GM23338 (cell line): ENCODE data around the gene HNMT. TPM values are rescaled to one million over a fixed set of nuclear protein-coding genes. Genes with fewer than 3 reads are reported as not detected.

ENCODE experiments used
- ATAC-seq: fragments of 200-7000 bp; cut with Tn5 transposase; 3 replicates; pipeline ENCODE4 v1.9.1; 2020
- DNase-seq: peaks from one replicate; pipeline ENCODE4 v3.0.0-alpha.2; 2015; ENCODE audit warnings: low spot score
- H2AFZ ChIP-seq: fragments of 200-600 bp; sonication (generic); 2 replicates; pipeline ENCODE4 v1.8.0; 2016; ENCODE audit warnings: antibody characterized with exemption, mild to moderate bottlenecking, moderate library complexity
- H3F3A ChIP-seq: fragments of 200-600 bp; sonication (generic); replicated peaks from 2 replicates; pipeline ENCODE4 v1.8.0; 2017; ENCODE audit warnings: antibody characterized with exemption, mixed run types, low read depth
- H3K27ac ChIP-seq: fragments of 200-600 bp; sonication (generic); 2 replicates; pipeline ENCODE4 v1.6.1; 2016; ENCODE audit warnings: low read depth
- H3K27me3 ChIP-seq: fragments of 200-600 bp; sonication (generic); 2 replicates; pipeline ENCODE4 v1.8.0; 2016; ENCODE audit warnings: mild to moderate bottlenecking, mixed run types, moderate library complexity; ENCODE audit not compliant: insufficient read depth
- H3K36me3 ChIP-seq: fragments of 200-600 bp; sonication (generic); 2 replicates; pipeline ENCODE4 v1.8.0; 2016; ENCODE audit warnings: mild to moderate bottlenecking; ENCODE audit not compliant: insufficient read depth
- H3K4me1 ChIP-seq: fragments of 200-600 bp; sonication (generic); 2 replicates; pipeline ENCODE4 v1.8.0; 2016; ENCODE audit warnings: mild to moderate bottlenecking, moderate library complexity; ENCODE audit not compliant: insufficient read depth
- H3K4me2 ChIP-seq: fragments of 200-600 bp; sonication (generic); 2 replicates; pipeline ENCODE4 v1.7.1; 2017; ENCODE audit warnings: mixed run types
- H3K4me3 ChIP-seq: fragments of 200-600 bp; sonication (generic); 2 replicates; pipeline ENCODE4 v1.6.1; 2016; ENCODE audit warnings: mixed run types
- H3K79me2 ChIP-seq: fragments of 200-600 bp; sonication (generic); replicated peaks from 2 replicates; pipeline ENCODE4 v1.8.0; 2017; ENCODE audit warnings: mild to moderate bottlenecking; ENCODE audit not compliant: insufficient read depth
- H3K9me2 ChIP-seq: fragments of 200-600 bp; sonication (generic); 2 replicates; pipeline ENCODE4 v1.8.0; 2017; ENCODE audit not compliant: insufficient read depth
- H4K20me1 ChIP-seq: fragments of 200-600 bp; sonication (generic); replicated peaks from 2 replicates; pipeline ENCODE4 v1.8.0; 2017; ENCODE audit warnings: mild to moderate bottlenecking; ENCODE audit not compliant: insufficient read depth
- H3K27ac Mint-ChIP-seq: 2 replicates; pipeline ENCODE4 v1.8.0; 2020; ENCODE audit warnings: inconsistent platforms, mild to moderate bottlenecking, moderate library complexity, mixed read lengths
- H3K27me3 Mint-ChIP-seq: 3 replicates; pipeline ENCODE4 v1.8.0; 2022; ENCODE audit warnings: low read depth, mild to moderate bottlenecking, moderate library complexity, mixed read lengths, inconsistent platforms; ENCODE audit not compliant: insufficient read depth, poor library complexity
- H3K36me3 Mint-ChIP-seq: 3 replicates; pipeline ENCODE4 v1.8.0; 2021; ENCODE audit warnings: low read depth, mild to moderate bottlenecking, inconsistent platforms, moderate library complexity, mixed read lengths
- H3K4me1 Mint-ChIP-seq: 3 replicates; pipeline ENCODE4 v1.8.0; 2020; ENCODE audit warnings: mild to moderate bottlenecking, inconsistent platforms, mixed read lengths
- H3K4me3 Mint-ChIP-seq: 3 replicates; pipeline ENCODE4 v1.8.0; 2021; ENCODE audit warnings: moderate library complexity, mild to moderate bottlenecking, inconsistent platforms, mixed read lengths
- H3K9me3 Mint-ChIP-seq: 3 replicates; pipeline ENCODE4 v1.8.0; 2020; ENCODE audit warnings: moderate library complexity, mild to moderate bottlenecking, inconsistent platforms, mixed read lengths
- CREB1 ChIP-seq: fragments of 250-450 bp; sonication (Bioruptor Pico); IDR thresholded peaks from 2 replicates; pipeline ENCODE4 v1.5.0; 2020; ENCODE audit warnings: low read depth, mild to moderate bottlenecking, moderate library complexity
- EZH2 ChIP-seq: fragments of 200-600 bp; sonication (generic); IDR thresholded peaks from one replicate; pipeline ENCODE4 v1.8.0; 2017; ENCODE audit warnings: antibody characterized with exemption, mild to moderate bottlenecking, low read depth; ENCODE audit not compliant: unreplicated experiment
- EZH2phosphoT487 ChIP-seq: fragments of 200-600 bp; sonication (generic); IDR thresholded peaks from one replicate; pipeline ENCODE4 v1.8.1; 2018; ENCODE audit warnings: antibody characterized with exemption; ENCODE audit not compliant: unreplicated experiment
- NANOG ChIP-seq: IDR thresholded peaks from 2 replicates; pipeline ENCODE4 v1.6.1; 2016; ENCODE audit warnings: antibody characterized with exemption, borderline replicate concordance
- STAT1 ChIP-seq: IDR thresholded peaks from one replicate; pipeline ENCODE4 v1.6.1; 2016; ENCODE audit warnings: antibody characterized with exemption; ENCODE audit not compliant: unreplicated experiment
- ZNF331 ChIP-seq: fragments of 250-450 bp; sonication (Bioruptor Pico); IDR thresholded peaks from 2 replicates; pipeline ENCODE4 v1.5.0; 2020; ENCODE audit warnings: low read depth, mild to moderate bottlenecking, moderate library complexity
- polyA plus RNA-seq: library from polyadenylated mRNA; unstranded; fragments of >200 nt; fragmentation: Nextera tagmentation; extraction: Ambion mirVana; gene quantifications from 2 replicates; pipeline ENCODE4 v1.2.1, GENCODE V29; 2016
- total RNA-seq: library from RNA; depleted of rRNA; stranded (reverse); fragments of >200 nt; shearing (Covaris generic); gene quantifications from 2 replicates; pipeline ENCODE4 v1.2.3, GENCODE V29; 2014
- TF ChIP-seq, protein P1 (sequence below): fragments of 250-450 bp; sonication (Bioruptor Pico); IDR thresholded peaks from 2 replicates; pipeline ENCODE4 v1.5.0; 2020; ENCODE audit warnings: mild to moderate bottlenecking, moderate library complexity
- TF ChIP-seq, protein P2 (sequence below): IDR thresholded peaks from 2 replicates; pipeline ENCODE4 v1.6.1; 2016; ENCODE audit warnings: antibody characterized with exemption

The HNMT gene
- total and polyA plus RNA-seq, 2 experiments from 2014 or later = 3.3 to 3.4 TPM

DNA sequence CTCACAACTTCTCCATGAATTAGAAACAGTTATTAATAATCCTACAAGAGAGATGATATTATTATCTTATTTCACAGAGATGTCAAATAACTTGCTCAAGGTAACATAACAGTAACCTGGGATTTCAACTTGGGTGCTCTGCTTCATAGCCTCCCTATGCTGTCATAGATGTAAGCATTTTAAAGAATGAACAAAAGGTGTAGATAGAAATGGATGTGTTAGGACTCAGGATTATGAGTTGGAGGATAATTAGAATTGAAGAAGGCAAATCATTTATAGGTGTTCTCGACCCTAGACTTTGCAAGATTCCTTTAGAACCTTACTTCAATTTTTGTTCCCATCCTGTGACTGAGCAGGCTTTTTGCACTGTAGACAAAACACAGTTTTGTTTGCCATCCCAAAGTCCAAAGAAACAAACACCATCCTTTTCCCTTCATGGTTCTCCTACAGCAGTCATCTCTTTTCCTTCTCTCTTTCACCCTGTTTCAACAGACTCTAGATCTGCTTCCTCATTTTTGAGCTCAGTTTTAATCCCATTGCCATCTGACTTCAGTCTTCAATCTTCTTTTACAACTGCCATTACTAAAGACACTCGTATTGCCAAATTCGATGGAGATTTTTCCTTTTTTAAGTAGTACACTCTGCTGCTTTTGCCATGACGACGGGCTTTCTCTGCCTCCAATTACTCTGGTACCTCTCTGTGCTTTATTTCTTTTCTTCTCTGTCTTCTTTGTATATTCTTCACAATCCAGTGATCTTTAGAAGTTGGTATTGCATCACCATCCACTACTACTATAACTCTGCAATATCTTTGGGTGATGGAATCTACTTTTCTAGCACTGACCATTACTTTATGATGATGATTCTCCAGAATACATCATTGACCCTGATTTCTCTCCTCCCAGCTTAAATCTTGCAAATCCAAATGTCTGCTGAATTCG is 4.5 kb downstream of the HNMT start (continued):
- TF ChIP-seq, protein P1, sequence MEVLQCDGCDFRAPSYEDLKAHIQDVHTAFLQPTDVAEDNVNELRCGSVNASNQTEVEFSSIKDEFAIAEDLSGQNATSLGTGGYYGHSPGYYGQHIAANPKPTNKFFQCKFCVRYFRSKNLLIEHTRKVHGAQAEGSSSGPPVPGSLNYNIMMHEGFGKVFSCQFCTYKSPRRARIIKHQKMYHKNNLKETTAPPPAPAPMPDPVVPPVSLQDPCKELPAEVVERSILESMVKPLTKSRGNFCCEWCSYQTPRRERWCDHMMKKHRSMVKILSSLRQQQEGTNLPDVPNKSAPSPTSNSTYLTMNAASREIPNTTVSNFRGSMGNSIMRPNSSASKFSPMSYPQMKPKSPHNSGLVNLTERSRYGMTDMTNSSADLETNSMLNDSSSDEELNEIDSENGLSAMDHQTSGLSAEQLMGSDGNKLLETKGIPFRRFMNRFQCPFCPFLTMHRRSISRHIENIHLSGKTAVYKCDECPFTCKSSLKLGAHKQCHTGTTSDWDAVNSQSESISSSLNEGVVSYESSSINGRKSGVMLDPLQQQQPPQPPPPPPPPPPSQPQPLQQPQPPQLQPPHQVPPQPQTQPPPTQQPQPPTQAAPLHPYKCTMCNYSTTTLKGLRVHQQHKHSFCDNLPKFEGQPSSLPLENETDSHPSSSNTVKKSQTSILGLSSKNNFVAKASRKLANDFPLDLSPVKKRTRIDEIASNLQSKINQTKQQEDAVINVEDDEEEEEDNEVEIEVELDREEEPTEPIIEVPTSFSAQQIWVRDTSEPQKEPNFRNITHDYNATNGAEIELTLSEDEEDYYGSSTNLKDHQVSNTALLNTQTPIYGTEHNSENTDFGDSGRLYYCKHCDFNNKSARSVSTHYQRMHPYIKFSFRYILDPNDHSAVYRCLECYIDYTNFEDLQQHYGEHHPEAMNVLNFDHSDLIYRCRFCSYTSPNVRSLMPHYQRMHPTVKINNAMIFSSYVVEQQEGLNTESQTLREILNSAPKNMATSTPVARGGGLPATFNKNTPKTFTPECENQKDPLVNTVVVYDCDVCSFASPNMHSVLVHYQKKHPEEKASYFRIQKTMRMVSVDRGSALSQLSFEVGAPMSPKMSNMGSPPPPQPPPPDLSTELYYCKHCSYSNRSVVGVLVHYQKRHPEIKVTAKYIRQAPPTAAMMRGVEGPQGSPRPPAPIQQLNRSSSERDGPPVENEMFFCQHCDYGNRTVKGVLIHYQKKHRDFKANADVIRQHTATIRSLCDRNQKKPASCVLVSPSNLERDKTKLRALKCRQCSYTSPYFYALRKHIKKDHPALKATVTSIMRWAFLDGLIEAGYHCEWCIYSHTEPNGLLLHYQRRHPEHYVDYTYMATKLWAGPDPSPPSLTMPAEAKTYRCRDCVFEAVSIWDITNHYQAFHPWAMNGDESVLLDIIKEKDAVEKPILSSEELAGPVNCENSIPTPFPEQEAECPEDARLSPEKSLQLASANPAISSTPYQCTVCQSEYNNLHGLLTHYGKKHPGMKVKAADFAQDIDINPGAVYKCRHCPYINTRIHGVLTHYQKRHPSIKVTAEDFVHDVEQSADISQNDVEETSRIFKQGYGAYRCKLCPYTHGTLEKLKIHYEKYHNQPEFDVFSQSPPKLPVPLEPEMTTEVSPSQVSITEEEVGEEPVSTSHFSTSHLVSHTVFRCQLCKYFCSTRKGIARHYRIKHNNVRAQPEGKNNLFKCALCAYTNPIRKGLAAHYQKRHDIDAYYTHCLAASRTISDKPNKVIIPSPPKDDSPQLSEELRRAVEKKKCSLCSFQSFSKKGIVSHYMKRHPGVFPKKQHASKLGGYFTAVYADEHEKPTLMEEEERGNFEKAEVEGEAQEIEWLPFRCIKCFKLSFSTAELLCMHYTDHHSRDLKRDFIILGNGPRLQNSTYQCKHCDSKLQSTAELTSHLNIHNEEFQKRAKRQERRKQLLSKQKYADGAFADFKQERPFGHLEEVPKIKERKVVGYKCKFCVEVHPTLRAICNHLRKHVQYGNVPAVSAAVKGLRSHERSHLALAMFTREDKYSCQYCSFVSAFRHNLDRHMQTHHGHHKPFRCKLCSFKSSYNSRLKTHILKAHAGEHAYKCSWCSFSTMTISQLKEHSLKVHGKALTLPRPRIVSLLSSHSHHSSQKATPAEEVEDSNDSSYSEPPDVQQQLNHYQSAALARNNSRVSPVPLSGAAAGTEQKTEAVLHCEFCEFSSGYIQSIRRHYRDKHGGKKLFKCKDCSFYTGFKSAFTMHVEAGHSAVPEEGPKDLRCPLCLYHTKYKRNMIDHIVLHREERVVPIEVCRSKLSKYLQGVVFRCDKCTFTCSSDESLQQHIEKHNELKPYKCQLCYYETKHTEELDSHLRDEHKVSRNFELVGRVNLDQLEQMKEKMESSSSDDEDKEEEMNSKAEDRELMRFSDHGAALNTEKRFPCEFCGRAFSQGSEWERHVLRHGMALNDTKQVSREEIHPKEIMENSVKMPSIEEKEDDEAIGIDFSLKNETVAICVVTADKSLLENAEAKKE = no peak
- TF ChIP-seq EZH2 (no peak), NANOG (no peak), CREB1 (CRISPR knock-in tag) (no peak), STAT1 (no peak), EZH2phosphoT487 (no peak), ZNF331 (CRISPR knock-in tag) (no peak)
- TF ChIP-seq, protein P2, sequence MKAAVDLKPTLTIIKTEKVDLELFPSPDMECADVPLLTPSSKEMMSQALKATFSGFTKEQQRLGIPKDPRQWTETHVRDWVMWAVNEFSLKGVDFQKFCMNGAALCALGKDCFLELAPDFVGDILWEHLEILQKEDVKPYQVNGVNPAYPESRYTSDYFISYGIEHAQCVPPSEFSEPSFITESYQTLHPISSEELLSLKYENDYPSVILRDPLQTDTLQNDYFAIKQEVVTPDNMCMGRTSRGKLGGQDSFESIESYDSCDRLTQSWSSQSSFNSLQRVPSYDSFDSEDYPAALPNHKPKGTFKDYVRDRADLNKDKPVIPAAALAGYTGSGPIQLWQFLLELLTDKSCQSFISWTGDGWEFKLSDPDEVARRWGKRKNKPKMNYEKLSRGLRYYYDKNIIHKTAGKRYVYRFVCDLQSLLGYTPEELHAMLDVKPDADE = no peak

- ATAC-seq (no peak), DNase-seq (no peak)
- H3K36me3 Mint-ChIP-seq = no peaks in the 10 kb centered on the region
- no peak overlapping the region for H2AFZ ChIP-seq
- H3F3A ChIP-seq = no peaks in the 10 kb centered on the region
- no peak overlapping the region for H3K27ac Mint-ChIP-seq
- H3K79me2 ChIP-seq = no peaks in the 10 kb centered on the region
- H3K9me3 Mint-ChIP-seq = no peaks in the 10 kb centered on the region
- H3K9me2 ChIP-seq = no peaks in the 10 kb centered on the region
- peaks cover 8% of the 10 kb centered on the region; the same call in 2 of the 3 replicates for H3K4me1 Mint-ChIP-seq
- H3K27ac ChIP-seq = no peak overlapping the region
- peaks cover 8% of the 10 kb centered on the region for H3K4me1 ChIP-seq
- no peaks in the 10 kb centered on the region for H3K36me3 ChIP-seq
- H3K27me3 ChIP-seq = no peaks in the 10 kb centered on the region
- no peaks in the 10 kb centered on the region for H4K20me1 ChIP-seq
- H3K4me2 ChIP-seq = no peak overlapping the region
- no peak overlapping the region for H3K4me3 ChIP-seq
- no peak overlapping the region for H3K4me3 Mint-ChIP-seq
- H3K27me3 Mint-ChIP-seq = peaks cover 2% of the 10 kb centered on the region
- TF ChIP-seq, protein P1 = no peak
- TF ChIP-seq CREB1 (CRISPR knock-in tag) = no peak
Observed at GRCh38 chr2:137969418-137969765, 5.1 kb downstream of the HNMT start.
